ENCODE results near the gene SIL1. TPM values are rescaled to one million over a fixed set of nuclear protein-coding genes. Genes with fewer than 3 reads are reported as not detected.

Gene SIL1
- total RNA-seq, 1 donor from 2014 or later = 55.4 TPM

Other genes starting within 250 kb of the SIL1 start
- 213 and 361 TPM in 2 replicates for gene MATR3, start 95.4 kb upstream of the SIL1 start, total RNA-seq
- gene PAIP2, start 143.5 kb upstream of the SIL1 start, total RNA-seq = 74.3 and 94.6 TPM in 2 replicates
- gene SLC23A1, start 184.9 kb upstream of the SIL1 start, total RNA-seq = not detected in 2 replicates
- gene MZB1, start 191.5 kb upstream of the SIL1 start, total RNA-seq = 0.04 TPM in 1 of 2 replicates, not detected in the other
- gene PROB1, start 196.7 kb upstream of the SIL1 start, total RNA-seq = 0.79 and 2.5 TPM in 2 replicates
- 6.7 and 9.4 TPM in 2 replicates for gene SPATA24, start 205.7 kb upstream of the SIL1 start, total RNA-seq
- 5.9 and 7.6 TPM in 2 replicates for gene DNAJC18, start 241.2 kb upstream of the SIL1 start, total RNA-seq

All from pulmonary artery endothelial cell (primary cell).